DMS153 treated with DMSO at 0.1 percent for 48 hours (cell line): ENCODE results near the gene JMJD1C.
"Not testable (repeated sequence)": the region's sequence is repeated elsewhere in the genome, so short reads cannot be mapped to it uniquely, and the experiment has no call there.

Experiments
- DNase-seq: peaks from one replicate; lab custom pipeline; 2025; ENCODE audit not compliant: unreplicated experiment; lab: John Stamatoyannopoulos, UW

Gene JMJD1C

DNA sequence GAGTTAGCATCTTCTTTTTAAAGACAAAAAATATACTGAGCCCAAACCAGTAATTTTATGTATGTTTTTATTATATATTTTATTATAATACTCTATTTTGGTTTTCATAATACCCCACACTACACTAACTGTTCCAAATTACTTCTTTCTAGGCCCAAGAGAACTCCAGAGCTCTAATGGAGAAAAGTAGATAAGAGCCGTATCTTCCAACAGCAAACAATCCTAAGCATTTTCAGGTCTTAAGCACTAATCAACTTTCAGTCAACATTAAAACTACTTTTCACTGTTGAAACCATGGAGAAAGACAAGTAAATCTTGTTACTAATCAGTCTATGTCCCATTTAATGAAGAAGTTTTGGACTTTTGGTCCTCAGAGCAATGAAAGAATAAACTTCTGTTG is 55.1 kb downstream of the JMJD1C start:
- no peak for DNase-seq

DNA sequence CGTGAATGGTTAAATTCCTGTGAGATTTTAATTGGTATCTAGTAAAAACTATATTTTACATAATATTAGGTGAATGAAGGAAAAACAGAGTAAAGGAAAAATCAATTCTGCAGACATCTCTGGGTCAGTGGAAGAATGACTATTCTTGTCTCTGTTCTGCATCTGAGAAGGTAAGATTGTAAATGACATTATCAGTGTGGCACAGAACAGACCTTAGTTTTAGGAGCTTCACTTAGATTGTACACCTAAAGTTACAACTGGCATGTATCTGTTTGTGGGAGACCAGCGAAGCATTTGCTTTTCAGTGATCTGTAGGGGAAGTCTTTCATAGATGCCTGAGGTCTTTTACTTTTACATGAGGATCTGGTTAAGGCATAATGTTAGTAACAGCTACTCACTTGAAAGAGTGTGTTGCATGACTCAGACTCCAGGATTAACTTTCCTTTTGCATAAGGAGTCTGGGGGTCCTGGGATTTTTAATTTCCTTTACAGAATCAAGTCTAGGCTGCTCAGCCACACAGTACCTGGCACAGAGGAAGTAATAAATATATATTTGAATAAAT is 56.2 kb downstream of the JMJD1C start:
- DNase-seq, result no peak

DNA sequence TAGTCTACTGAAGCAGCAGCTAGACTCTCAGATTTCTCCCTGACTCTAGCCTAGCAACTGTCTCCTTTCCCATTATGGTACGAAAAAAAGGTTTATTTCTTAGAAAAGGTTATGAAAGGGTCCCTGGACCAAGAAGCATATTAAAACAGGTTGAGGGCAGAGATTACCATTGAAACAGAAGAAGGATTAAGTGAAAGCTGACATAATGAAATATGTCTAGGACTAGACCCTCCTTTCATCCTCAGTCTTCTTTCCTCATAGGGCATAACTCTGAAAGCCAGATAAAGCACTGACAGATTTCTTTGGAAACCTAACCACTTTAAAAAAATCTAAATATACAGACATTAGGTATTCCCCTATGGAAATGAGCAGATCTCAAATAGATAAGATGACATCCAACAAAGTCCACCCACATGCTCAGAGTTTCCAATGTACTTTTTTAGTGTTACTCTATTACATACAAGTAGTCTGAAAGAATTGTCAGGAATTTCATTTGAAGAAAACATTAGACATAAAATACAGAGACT is 58.6 kb downstream of the JMJD1C start:
- no peak for DNase-seq

DNA sequence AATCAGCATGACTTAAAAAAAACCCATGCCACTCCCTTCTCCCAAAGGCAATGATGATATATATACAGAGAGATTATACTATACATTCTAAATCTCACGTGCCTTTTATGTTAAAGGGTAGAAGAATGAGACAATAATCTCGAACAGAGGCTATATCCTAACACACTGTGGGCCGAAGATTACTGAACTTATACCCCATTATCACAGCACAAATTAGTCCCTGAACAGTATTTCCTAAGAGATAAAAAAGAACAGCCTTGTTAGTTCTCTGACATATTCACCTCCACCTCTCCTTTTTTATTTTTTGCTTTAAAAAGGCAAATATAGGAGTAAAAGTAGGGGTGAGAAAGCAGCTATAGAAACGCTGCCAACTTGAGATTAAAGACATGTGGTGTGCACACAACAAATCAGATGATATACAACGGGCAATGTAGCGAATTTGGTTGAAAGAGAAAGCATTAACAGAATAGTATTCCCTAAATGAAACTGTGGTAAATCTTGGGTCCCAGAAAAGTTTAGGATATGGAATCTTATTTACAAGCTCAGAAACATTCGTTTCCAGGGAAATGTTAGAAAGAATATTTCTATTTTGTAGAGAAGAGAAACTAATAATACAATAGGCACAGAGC is 69.5 kb downstream of the JMJD1C start:
- no peak for DNase-seq

DNA sequence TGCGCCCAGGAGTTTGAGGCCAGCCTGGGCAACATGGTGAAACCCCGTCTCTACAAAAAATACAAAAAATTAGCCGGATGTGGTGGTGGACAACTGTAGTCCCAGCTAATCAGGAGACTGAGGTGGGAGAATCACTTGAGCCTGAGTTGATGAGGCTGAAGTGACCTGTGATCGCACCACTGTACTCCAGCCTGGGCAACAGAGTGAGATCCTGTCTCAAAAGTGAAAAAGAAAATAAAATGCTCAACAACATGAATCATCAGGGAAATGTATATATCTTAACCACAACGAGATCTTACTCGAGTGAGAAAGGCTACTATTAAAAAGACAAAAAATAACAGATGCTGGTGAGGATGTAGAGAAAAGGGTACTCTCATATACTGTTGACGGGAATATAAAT is 72.7 kb downstream of the JMJD1C start:
- DNase-seq, result no peak

DNA sequence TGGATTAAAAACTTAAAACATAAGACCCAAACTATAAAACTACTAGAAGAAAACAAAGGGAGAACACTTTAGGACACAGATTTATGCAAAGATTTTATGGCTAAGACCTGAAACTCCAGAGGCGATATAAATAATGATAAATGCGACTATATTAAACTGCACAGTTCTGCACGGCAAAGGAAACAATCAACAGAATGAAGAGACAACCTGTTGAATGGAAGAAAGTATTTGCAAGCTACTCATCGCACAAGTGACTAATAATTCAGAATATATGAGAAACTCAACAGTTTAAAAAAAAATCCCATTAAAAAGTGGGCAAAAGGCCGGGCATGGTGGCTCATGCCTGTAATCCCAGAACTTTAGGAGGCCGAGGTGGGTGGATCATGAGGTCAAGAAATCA is 73.6 kb downstream of the JMJD1C start:
- no peak for DNase-seq

DNA sequence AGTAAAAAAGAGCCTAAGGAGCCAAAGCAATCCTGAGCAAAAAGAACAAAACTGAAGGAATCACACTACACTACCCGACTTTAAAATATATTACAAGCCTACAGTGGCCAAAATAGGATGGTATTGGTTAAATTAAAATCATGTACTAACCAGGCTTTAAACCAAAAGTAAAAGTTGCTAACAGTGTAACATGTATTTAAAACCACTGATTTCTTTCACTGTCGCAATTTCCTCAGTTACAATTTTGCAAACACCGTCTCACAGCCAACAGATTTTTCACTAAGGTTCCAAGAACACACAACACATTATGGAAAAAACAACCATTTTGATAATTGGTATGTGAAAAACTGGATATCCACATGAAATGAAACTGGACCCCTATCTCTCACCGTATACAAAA is 74.0 kb downstream of the JMJD1C start:
- DNase-seq, result no peak

DNA sequence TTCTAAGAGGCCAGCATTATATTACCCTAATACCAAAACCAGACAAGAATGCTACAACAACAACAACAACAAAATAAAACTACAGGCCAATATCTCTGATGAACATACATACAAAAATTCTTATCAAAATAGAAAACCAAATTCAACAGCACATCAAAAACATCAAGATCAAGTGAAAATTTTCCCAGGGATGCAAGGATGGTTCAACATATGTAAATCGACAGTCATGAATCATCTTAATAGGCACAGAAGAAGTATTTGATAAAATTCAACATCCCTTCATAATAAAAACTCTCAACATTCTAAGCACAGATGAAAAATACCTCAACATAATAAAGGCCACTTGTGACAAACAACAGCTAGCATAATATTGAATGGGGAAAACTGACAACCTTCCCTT is 75.3 kb downstream of the JMJD1C start:
- no peak for DNase-seq

DNA sequence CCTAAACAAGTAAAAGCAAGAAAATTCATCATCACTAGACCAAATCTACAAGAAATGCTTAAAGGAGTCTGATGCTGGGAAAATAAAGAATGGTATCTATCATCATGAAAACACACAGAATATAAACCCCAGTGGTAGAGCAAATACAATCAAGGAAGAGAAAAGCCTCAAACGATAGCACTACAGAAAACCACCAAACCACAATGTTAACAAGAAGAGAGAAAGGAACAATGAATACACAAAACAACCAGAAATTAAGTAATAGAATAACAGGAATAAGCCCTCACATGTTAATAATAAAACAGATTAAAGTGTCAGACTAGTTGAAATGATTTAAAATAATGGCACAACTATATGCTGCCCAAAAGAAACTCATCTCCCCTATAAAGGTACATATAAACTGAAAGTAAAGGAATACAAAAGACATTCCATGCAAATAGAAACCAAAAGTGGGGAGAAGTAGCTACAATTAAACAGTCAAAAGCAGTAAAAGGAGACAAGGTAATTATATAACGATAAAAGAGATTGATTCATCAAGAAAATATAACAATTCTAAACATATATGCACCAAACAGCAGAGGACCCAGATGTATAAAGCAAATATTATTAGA is 77.3 kb downstream of the JMJD1C start:
- no peak for DNase-seq

DNA sequence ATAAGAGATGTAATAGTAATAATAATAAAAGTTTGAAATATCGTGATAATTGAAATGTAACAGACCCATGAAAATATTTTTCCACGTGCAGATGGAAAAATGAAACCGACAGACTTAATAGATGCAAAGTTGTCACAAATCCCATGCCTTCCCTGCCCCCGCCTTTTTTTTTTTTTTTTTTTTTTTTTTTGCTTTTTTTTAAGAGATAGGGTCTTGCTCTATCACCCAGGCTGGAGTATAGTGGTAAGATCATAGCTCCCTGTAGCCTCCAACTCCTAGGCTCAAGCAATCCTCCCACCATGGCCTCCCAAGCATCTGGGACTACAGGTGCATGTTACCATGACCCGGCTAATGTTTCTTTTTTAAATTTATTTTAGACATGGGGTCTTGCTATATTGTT is 80.5 kb downstream of the JMJD1C start:
- DNase-seq, result no peak

DNA sequence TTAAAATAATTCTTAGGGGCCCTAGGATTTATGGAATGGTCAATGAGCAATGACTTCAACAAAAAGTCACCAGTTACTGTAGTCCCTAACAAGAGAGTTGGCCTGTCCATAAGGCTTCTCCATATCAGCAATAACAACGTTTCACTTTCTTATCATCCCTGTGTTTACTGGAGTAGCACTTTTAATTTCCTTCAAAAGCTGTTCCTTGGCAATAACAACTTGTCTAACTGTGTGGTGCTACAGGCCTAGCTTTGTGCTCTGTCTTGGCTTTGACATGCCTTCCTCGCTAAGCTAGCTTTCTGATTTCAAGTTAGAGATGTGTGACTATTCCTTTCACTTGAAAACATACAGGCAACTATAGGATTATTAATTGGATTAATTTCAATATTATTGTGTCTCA is 81.1 kb downstream of the JMJD1C start:
- DNase-seq, result no peak

DNA sequence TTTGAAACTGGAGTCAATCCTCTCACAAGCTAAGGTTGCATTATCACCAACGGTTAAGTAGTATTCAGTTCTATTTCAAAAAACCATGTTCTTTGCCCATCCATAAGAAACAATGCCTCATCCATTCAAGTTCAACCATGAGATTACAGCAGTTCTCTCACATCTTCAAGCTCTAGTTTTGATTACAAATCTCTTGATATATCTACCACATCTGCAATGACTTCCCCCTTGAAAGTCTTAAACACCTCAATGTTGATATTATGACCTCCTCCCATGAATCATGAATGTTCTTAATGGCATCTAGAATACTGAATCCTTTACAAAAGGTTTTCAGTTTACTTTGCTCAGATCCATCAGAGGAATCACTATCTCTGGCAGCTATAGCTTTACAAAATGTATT is 81.8 kb downstream of the JMJD1C start:
- DNase-seq, result no peak

DNA sequence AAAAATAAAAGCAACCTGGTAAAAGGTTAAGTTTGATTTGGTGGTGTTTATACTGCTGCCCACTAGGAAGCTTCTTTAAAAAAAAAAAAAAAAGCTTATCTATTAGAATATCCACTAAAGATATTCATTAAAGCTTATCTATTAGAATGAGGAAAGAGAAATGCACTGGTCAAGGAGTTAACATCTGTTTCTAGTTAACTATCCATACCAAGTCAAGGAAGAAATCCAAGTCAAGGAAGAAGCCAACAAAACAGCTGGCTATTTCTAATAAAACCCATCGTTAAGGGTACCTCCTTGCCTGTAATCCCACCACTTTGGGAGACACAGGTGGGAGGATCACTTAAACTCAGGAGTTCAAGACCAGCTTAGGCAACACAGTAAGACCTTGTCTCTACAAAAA is 82.6 kb downstream of the JMJD1C start:
- DNase-seq, result no peak

DNA sequence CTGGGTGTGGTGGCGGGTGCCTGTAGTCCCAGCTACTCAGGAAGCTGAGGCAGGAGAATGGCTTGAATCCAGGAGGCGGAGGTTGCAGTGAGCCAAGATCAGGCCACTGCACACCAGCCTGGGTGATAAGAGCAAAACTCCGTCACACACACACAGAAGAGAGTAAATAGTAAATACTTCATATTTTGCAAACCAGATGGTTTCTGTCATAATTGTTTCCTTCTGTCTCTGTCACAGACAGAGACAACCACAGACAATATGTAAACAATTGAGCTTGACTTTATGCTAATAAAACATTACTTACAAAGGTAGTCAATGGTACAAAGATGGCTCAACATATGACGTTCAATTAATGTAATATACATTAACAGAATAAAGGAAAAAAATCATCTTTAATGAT is 83.7 kb downstream of the JMJD1C start:
- no peak for DNase-seq

DNA sequence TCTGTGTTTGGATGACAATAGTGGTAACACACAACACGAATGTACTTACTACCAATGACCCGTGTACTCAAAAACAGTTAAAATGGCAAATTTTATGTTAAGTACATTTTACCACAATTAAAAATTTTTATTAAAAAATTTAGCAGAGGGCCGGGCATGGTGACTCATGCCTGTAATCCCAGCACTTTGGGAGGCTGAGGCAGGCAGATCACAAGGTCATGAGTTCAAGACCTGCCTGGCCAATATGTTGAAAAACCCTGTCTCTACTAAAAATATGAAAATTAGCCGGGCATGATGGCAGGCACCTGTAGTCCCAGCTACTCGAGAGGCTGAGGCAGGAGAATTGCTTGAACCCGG is 88.5 kb downstream of the JMJD1C start:
- DNase-seq, result not testable (repeated sequence)

DNA sequence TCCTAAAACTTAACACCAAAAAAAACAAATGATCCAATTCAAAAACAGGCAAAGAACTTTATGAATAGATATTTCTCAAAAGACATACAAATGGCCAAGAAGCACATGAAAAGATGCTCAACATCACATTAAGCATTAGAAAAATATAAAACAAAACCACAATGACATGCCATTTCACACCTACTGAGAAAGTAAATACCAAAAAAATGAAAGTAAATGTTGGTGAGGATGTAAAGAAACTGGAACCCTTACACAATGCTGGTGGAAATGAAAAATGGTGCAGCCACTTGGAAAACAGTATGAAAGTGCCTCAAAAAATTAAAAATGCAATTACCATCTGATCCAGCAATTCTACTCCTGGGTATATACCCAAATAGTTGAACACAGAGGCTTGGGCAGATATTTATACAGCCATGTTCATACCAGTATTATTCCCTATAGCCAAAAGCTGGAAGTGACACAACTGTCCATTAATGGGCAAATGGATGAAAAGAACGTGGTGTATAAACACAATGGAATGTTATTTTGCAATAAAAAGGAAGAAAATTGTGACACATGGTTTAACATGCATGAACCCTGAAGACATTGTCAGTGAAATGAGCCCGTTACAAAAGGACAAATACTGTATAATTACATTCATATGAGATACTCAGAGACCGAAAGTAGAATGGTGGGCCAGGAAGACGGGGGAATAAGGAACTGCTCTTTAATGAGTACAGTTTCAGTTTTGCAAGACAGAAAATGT is 89.0 kb downstream of the JMJD1C start:
- DNase-seq, result no peak

DNA sequence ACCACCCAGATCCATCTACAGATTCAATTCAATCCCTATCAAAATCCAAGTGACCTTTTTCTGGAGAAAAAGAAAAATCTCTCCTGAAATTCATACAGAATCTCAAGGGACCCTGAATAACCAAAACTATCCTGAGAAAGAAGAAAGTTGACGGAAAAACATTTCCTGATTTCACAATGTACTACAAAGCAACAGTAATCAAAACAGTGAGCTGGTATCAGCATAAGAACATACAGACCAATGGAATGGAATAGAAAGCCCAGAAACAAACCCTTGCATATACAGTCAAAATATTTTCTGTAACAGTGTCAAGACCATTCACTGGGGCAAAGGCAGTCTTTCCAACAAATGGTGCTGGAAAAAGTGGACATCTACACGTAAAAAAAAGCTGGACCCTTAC is 89.9 kb downstream of the JMJD1C start:
- DNase-seq, result no peak

DNA sequence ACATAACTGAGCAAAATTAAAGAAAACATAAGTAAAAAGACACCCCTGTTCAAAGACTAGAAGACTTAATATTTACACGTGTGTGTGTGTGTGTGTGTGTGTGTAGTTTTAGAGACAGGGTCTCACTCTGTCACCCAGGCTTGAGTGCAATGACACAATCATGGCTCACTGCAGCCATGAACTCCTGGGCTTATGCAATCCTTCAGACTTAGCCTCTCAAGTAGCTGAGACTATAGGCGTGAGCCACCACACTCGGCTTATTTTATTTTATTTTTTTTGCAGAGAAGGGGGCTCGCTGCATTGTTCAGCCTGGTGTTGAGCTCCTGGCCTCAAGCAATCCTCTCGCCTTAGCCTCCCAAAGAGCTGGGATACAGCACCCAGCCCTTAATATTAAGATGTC is 90.3 kb downstream of the JMJD1C start:
- no peak for DNase-seq

DNA sequence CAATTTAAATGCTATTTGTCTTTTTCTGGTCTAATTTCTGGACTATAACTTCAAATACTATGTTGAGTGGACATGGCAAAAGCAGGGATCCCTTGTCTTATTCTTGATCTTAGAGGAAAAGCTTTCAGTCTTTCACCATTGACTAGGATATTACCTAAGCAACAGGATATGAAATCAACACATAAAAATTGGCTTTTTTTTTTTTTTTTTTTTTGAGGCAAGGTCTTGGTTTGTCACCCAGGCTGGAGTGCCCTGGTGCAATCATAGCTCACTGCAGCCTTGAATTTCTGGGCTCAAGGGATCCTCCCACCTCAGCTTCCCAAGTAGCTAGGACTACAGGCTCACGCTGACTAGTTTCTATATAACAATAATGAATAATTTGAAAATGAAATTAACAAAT is 90.8 kb downstream of the JMJD1C start:
- no peak for DNase-seq

DNA sequence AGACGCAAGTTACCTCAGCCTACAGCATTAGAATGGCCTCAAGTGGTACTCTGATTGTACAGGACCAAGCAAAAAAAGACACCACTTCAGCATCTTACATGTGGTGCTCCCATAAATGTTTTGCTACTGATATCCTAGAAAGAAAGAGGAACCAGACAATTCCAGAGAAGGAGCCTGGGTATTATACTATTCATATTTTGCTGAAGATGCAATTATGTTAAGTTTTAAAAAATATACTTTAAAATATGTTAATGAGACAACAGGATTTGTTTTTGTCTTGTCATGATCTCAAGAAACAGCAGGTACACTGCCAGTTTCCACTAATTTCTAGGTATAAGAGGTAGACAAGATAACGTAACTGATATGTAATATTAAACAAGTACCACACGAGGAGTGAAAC is 92.6 kb downstream of the JMJD1C start:
- no peak for DNase-seq

DNA sequence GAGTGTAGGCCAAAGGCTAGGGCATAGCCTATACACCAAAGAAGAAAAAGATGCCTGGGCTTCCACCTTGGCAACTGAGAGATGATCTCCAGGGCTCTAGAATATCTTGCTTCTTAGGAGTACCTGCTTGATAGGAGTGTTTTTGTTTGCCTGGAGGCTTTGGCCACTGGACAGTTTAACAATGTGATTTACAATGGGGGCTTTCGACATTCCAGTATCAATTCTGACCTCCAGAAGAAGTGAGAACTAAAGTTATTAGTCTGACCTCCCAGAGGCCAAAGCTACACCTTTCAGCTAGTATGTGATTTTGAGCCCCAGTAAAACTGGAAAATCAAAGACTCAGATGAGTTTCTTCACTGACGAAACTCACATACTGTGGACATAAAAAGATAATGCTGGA is 96.1 kb downstream of the JMJD1C start:
- DNase-seq, result no peak

DNA sequence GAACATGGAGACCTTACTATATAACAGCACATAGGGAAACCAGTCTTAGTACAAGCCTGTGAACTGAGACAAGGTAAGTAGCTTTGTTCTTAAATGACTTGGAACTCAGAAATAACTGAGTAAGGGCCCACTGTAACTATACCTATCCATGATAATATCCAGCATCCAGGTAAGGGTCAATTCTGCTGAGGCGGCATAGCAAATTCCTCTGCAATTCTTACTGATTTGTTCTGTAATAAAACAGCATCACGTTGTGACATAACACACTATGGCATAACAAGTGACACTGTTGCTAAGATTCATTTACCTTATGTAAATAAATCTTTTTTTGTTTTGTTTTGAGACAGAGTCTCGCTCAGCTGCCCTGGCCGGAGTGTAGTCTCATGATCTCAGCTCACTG is 97.4 kb downstream of the JMJD1C start:
- DNase-seq, result no peak
